Omental fat pad (tissue), 4 donors: ENCODE results near the gene CENPB. TPM values are rescaled to one million over a fixed set of nuclear protein-coding genes. Genes with fewer than 3 reads are reported as not detected.

Experiments
- ATAC-seq: fragments of 150-250 bp; one replicate; pipeline ENCODE4 v1.9.1; 2016; ENCODE audit warnings: mild to moderate bottlenecking, moderate library complexity; ENCODE audit not compliant: low FRiP score
- DNase-seq: peaks from one replicate; pipeline ENCODE4 v3.0.0-alpha.2; 2019; ENCODE audit warnings: low spot score
- CTCF ChIP-seq, 3 donors: fragments of 450-650 bp; IDR thresholded peaks; one replicate each; pipeline ENCODE4 v1.5.1; 2016 to 2017; ENCODE audit warnings: antibody characterized with exemption in 3 of 3, mild to moderate bottlenecking in 3 of 3, moderate library complexity in 2 of 3
- total RNA-seq, 4 donors: library from RNA; depleted of rRNA; stranded (reverse); fragments of >200 nt; gene quantifications; one replicate each; pipeline ENCODE4 v1.1.0, GENCODE V29; 2016

CENPB gene
- total RNA-seq, 4 donors from 2014 or later = 52.2 to 98.4 (median 76.8) TPM

DNA sequence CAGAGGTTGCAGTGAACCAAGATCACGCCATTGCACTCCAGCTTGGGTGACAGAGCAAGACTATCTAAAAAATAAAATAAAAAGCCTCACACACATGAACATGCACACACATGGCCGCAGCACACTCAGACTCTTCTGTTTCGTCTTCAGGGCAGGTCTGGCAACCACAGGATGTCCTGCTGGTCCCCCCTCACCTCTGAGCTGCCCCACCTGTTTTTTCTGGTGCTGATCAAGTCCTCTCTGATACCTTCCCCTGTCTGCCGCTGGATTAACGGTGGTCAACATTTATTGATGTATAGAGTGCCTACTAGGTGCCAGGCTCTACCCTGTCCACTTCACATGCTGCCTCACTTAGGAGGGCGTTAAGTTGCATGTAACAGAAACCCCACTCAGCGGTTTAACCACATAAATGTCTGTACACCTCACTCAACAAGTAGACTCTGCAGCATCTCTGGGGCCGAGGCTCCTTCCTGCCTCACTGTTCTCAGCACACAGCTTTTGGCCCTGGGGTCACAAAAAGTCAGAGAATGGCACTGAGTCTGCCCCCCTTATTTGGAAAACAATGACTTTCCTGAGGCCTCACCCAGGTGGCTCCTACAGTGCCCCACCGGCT is 29.3 kb upstream of the CENPB start:
- DNase-seq (no peak), ATAC-seq (no peak)
- TF ChIP-seq CTCF (IDR thresholded peaks at IDR 0.05) = no peak

DNA sequence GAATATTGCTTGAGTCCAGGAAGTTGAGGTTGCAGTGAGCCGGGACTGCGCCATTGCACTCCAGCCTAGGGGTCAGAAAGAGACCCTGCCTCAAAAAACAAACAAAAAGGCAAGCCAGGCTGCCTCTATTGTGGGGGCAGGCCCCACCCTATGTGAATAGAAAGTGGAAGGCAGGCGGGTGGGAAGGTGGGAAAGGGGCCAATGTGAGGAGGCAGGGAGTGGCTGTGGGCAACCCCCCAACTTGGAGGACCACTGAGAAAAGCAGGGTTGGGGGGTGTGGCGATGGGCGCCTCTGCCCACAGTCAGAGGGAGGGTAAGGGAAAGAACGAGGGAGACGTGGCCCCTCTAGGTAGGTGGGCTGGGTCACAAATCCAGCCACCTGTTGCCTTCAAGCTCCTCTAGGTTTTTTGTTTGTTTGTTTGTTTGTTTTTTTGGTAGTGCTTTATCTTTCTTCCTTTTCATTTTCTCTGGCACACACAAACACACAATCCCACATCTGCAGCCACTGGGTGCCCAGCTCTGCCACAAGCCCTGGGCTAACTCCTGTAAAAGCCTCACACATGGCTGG is 28.5 kb upstream of the CENPB start:
- ATAC-seq (no peak), DNase-seq (no peak)
- TF ChIP-seq CTCF (IDR thresholded peaks at IDR 0.05) = no peak

- ATAC-seq (no peak), DNase-seq (no peak)
- no peak for TF ChIP-seq CTCF (IDR thresholded peaks at IDR 0.05)
Measured at GRCh38 chr20:3813848-3814581, 27.5 kb upstream of the CENPB start.

GRCh38 chr20:3812975-3813847 is 26.7 kb upstream of the CENPB start:
- no peak for TF ChIP-seq CTCF (IDR thresholded peaks at IDR 0.05)
- ATAC-seq (no peak), DNase-seq (no peak)

DNA sequence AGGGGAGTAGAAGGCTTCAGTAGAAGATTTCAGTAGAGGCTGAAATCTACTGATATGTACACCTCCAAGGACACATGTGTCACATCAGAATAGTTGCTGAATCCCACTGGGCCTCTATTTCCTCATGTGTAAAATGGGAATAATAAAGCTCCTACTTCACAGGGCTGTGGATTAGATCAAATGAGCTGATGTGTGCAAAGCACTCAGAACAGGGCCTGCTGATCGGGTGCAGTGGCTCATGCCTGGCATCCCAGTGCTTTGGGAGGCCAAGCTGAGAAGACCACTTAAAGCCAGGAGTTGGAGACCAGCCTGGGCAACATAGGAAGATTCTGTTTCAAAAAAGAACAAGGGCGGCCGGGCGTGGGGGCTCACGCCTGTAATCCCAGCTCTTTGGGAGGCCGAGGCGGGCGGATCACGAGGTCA is 25.7 kb upstream of the CENPB start:
- no peak for DNase-seq
- ATAC-seq = no peak
- TF ChIP-seq CTCF (IDR thresholded peaks at IDR 0.05) = no peak

- DNase-seq (peak; percentile 97), ATAC-seq (peak; percentile 90)
- no peak for TF ChIP-seq CTCF (IDR thresholded peaks at IDR 0.05)
Measured at GRCh38 chr20:3811467-3812258, 25.1 kb upstream of the CENPB start.
